ENCODE data around the gene ZNF576.
A peak's percentile ranks its signal among the peaks of the same experiment; 100 is the strongest.
"Not testable (repeated sequence)": the region's sequence is repeated elsewhere in the genome, so short reads cannot be mapped to it uniquely, and the experiment has no call there.

Gene ZNF576

DNA sequence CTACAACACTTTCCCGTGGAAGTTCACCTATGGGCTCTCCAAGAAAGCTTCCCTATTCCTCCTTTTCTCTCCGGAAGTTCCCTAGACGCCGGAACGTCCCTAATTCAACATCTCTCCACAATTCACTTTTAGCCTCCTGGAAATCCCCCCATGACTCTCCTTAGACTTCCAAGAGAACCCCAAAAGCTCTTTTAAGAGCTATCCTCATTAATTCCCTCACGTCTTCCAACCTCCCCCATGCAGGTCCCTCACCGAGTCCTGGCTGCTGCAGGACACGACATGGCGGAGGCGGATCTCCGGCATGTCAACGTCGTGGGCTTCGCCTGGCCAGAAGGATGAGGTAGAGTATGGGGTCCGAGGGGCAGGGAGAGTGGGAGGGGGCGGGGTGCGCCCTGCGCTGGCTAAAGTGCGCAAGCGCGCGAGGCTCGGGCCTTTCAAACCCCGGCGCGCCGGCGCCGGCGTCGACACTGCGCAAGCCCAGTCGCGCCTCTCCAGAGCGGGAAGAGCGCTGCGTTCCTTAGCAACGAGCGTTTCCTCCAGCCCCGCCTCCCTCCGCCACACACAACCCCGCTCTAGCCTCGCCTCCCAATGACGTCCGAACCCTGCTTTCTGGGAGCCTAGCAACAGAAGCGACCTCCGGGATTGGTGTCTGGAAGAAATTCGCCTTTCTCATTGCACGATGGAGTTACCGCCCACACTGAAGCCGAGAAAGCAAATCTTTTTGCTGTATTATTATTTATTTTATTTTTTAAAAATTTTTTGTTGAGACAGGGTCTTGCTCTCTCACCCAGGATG, 21.0 kb upstream of the ZNF576 start, which contains the start of the genes PINLYP and XRCC1:
Gene PINLYP, plus strand, starts transcription at position 646 of the 795 bp plus-strand sequence. CDS start 1,391 bp downstream, outside the sequence.
Gene XRCC1, minus strand, starts transcription at position 372 of the 795 bp plus-strand sequence. Its CDS starts 69 bp downstream, at position 303.
- DNase-seq (ENCODE audit: low spot score): peak; percentile 98

GRCh38 chr19:43575955-43576878, 20.2 kb upstream of the ZNF576 start:
- DNase-seq (ENCODE audit: low spot score): no peak

DNA sequence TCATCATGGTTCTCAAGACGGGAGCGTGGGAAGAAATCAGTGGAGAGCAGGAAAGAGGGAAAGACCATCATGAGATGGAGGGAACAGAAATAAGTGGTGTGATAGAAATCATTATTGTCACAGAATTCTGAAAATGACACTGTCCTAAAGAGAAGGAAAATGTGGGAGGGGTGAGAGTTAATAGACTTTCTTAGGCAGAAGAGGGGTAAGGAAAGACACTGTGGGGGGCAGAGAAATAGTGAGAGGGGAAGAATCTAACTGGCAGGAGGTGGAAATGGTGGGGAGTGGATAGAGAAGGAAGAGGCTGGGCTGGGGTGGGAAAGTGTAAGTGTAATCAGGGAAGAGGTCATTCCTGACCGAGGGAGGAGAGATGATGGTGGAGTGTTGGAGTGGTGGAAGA, 17.6 kb upstream of the ZNF576 start:
- DNase-seq (ENCODE audit: low spot score): no peak

DNA sequence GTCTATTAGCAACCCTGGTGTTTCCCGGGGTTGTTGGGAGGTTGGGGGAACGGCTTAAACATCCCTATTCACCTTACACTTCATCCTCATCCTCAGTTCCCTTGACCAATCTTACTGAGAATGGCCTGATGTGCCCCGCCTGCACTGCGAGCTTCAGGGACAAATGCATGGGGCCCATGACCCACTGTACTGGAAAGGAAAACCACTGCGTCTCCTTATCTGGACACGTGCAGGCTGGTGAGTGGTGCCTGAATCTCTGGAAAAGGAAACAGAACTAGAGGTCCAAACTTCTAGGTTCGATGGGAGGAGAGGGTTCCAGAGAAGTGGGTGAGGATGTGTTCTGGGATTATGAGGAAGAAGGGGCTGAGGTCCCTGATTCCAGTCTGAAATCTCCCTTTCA, 14.9 kb upstream of the ZNF576 start:
- DNase-seq (ENCODE audit: low spot score): no peak

- no peak for DNase-seq (ENCODE audit: low spot score)
Measured at GRCh38 chr19:43582495-43582894, 13.9 kb upstream of the ZNF576 start.

DNA sequence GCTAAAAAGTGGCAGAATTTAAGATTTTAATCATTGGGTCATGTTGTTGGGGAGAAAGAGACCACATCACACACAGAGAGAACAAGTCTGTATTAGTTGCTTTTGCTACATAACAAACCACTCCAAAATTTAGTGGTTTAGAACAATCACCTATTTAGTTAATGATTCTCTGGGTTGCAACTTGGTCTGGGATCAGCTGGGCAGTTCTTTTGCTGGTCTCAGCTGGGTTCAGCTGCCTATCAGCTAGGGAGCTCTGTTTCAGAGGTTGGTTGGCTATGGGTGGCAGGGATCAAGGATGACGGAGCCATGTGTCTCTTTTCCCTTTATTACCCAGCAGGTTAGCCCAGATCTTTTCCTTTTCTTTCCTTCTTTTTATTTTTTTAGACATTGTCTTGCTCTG, 11.9 kb upstream of the ZNF576 start:
- no peak for DNase-seq (ENCODE audit: low spot score)

DNA sequence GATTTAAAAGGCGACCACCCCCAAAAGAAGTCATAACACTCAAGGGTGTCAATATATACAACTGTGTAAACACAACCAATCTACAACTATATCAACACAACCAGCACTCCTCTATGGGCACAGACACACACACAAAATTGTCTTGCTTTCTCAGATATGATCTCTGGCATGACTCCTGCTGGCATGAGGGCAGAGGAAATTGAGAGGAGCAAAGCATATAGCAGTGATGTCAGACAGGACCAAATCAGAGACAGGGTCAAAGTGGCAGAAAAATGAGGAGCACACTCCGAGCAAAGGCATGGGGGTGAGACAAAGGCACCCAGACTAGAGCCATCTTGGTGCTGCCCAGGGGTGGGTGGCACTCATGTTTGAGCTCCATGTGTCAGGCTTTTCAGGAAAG, 10.0 kb upstream of the ZNF576 start:
- no peak for DNase-seq (ENCODE audit: low spot score)

DNA sequence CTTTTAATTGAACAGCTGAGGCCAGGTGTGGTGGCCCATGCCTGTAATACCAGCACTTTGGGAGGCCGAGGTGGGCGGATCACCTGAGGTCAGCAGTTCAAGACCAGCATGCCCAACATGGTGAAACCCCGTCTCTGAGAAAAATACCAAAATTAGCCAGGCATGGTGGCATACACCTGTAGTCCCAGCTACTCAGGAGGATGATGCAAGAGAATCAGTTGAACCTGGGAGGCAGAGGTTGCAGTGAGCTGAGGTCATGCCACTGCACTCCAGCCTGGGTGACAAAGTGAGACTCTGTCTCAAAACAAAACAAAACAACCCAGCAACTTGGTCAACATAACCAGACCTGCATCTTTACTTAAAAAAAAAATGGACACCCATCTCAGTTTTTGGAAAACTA, 9.4 kb upstream of the ZNF576 start:
- not testable (repeated sequence) for DNase-seq (ENCODE audit: low spot score)

- no peak for DNase-seq (ENCODE audit: low spot score)
Measured at GRCh38 chr19:43589277-43589676, 7.1 kb upstream of the ZNF576 start.

DNA sequence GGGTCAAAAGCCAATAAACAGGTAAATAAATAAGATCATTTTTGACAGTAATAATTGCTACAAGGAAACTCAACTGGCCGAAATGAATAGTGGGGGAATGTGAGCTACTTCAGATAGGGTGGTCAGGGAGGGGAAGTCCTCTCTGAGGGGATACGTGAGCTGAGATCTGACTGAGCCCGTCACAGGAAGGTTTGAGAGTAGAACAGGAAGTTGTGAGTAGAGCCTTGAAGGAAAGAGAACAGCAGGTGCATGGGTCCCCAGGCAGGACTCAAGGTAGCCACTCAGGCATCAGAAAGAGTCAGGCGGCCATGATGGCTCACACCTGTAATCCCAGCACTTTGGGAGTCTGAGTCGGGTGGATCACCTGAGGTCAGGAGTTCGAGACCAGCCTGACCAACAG, 6.7 kb upstream of the ZNF576 start:
- DNase-seq (ENCODE audit: low spot score): no peak

GRCh38 chr19:43591904-43592772, 4.3 kb upstream of the ZNF576 start:
- DNase-seq (ENCODE audit: low spot score): no peak

GRCh38 chr19:43592800-43593350, 3.5 kb upstream of the ZNF576 start:
- DNase-seq (ENCODE audit: low spot score): no peak

DNA sequence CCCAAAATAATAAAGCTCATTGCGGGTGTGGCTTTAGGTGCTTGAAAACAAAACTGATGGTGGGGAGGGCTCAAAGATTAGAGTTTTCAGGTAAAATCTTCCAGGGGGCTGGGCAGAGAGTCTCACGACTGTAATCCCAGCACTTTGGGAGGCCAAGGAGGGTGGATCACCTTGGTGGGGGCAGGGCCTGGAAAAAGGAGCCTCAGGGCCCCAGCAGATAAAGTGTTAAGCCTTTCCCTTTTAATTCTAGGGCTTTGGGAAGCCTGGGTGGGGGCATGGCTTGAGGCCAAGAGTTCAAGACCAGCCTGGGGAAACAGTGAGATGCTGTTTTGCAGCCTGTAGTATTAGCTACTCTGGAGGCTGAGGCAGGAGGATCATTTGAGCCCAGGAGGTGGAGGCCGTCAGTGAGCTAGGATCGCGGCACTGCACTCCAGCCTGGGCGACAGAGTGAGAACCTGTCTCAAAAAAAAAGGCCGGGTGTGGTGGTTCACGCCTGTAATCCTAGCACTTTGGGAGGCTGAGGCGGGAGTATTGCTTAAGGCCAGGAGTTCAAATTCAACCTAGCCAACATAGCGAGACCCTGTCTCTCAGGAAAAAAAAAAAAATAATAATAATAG, 2.2 kb upstream of the ZNF576 start:
- no peak for DNase-seq (ENCODE audit: low spot score)

- peak; percentile 76 for DNase-seq (ENCODE audit: low spot score)
Measured at GRCh38 chr19:43594710-43595604, 1.4 kb upstream of the ZNF576 start.

DNA sequence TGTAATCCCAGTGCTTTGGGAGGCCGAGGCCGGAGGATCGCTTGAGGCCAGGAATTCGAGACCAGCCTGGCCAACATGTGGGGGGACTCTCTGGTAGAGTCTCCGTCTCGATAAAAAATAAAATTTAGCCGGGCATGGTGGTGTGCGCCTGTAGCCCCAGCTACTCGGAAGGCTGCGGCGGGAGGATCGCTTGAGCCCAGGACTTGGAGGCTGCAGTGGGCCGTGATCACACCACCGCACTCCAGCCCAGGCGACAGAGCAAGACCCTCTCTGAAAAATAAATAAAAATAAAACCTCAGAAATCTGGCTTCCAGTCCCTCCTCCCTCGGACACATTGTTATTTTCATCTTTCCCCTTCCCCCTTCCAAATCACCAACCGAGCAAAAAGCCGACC, 793 bp upstream of the ZNF576 start:
- DNase-seq (ENCODE audit: low spot score): no peak

DNA sequence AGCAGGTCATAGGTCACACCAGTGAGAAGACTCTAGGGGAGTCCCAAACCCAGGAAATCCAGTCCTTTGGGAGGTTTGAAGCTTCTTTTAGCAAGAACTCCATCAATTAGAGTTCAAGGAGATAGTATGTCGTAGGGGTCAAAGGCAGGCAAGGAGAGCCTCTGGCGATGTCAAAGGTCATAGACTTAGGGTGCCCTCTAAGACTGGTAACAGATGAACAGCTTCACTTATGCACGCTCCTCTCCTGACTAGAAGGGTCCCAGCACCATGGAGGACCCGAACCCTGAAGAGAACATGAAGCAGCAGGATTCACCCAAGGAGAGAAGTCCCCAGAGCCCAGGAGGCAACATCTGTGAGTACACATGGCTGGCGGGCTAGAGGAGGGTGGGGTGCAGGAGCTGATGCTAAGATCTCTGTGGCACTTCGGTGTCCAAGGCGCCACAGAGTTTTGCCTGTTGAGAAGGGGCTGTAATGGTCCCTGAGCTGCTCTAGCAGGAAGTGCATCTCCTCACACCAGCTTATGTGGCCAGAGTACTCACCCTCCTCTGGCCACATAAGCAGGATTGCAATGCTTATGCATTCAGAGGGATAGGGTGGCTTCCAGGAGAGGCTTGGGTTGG, 557 bp downstream of the ZNF576 start:
- DNase-seq (ENCODE audit: low spot score): no peak

DNA sequence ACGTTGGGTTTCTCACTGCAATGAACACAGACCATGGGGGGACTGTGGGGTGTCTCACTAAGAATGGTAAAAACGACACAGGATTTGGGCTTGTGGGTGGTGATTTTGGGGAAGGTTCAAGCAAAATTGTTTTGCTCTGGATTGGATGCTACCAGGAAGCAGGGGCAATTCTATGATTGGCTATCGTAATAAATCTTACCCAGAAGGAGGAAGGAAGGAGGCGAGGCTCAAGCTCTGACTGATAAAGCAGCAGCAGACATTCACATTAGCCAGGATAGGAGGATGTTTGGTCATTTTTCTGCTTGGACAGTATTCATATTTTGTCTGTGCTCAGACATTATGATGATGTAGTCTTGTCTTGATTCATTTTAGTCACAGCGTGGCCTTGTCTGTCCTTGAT, 1.5 kb downstream of the ZNF576 start:
- no peak for DNase-seq (ENCODE audit: low spot score)

- DNase-seq (ENCODE audit: low spot score): no peak
Measured at GRCh38 chr19:43598445-43599240, 2.2 kb downstream of the ZNF576 start.

Data from iPS-NIHi11 (cell line).